Lung (tissue), 12 donors: Measurements from ENCODE around the gene KLHL29. TPM values are rescaled to one million over a fixed set of nuclear protein-coding genes. Genes with fewer than 3 reads are reported as not detected.

ENCODE experiments used
- ATAC-seq: fragments of 200-7000 bp; cut with Tn5 transposase; one replicate; pipeline ENCODE4 v1.9.1; 2020; ENCODE audit warnings: moderate number of reproducible peaks; ENCODE audit not compliant: insufficient read depth, low FRiP score
- DNase-seq, 3 donors: peaks; one replicate each; pipeline ENCODE4 v3.0.0-alpha.2; 2013 to 2017
- H3K27ac ChIP-seq, 2 donors: one replicate each; pipeline ENCODE4 v1.5.1; 2013; ENCODE audit warnings: mild to moderate bottlenecking in 2 of 2, moderate library complexity in 2 of 2, control low read depth in 1 of 2, inconsistent platforms in 1 of 2, low read depth in 1 of 2, low read length in 1 of 2
- H3K27me3 ChIP-seq, 3 donors: one replicate each; pipeline ENCODE4 v1.5.1; 2013; ENCODE audit warnings: low read length in 2 of 3; ENCODE audit not compliant: control insufficient read depth in 3 of 3, insufficient read depth in 3 of 3
- H3K36me3 ChIP-seq, 4 donors: one replicate each; pipeline ENCODE4 v1.5.1; 2013; ENCODE audit warnings: low read length in 4 of 4, mild to moderate bottlenecking in 1 of 4, moderate library complexity in 1 of 4; ENCODE audit not compliant: control insufficient read depth in 4 of 4, insufficient read depth in 4 of 4
- H3K4me1 ChIP-seq, 5 donors: one replicate each; pipeline ENCODE4 v1.5.1; 2013; ENCODE audit warnings: low read length in 5 of 5, mild to moderate bottlenecking in 2 of 5, moderate library complexity in 1 of 5; ENCODE audit not compliant: control insufficient read depth in 5 of 5, insufficient read depth in 5 of 5
- H3K4me3 ChIP-seq: one replicate; pipeline ENCODE4 v1.5.1; 2013; ENCODE audit warnings: mild to moderate bottlenecking, control low read depth, moderate library complexity
- H3K9ac ChIP-seq, 2 donors: one replicate each; pipeline ENCODE4 v1.5.1; 2013; ENCODE audit warnings: low read length in 2 of 2, control low read depth in 1 of 2; ENCODE audit not compliant: insufficient read depth in 1 of 2
- H3K9me3 ChIP-seq, 4 donors: one replicate each; pipeline ENCODE4 v1.5.1; 2013; ENCODE audit warnings: low read length in 3 of 4, mild to moderate bottlenecking in 1 of 4, moderate library complexity in 1 of 4; ENCODE audit not compliant: control insufficient read depth in 4 of 4, insufficient read depth in 3 of 4
- WGBS, 2 donors: extraction: QIAGEN DNeasy Blood & Tissue Kit; methylation state at CpG; one replicate each; pipeline ENCODE4 v1.1.7; 2013; 5-methylcytosine and 5-hydroxymethylcytosine counted together
- polyA plus RNA-seq, 2 donors: library from polyadenylated mRNA; stranded (reverse); fragments of 200-250 nt; gene quantifications; one replicate each; pipeline ENCODE4 v1.2.1, GENCODE V29; 2013
- total RNA-seq, 2 donors: library from RNA; depleted of rRNA in 1 of 2; stranded (reverse); fragments of >200 nt in 1 of 2; gene quantifications; one replicate each; pipeline ENCODE4 v1.2.1, GENCODE V29; 2014 to 2021
- TF ChIP-seq, protein P1 (sequence below): IDR thresholded peaks from 2 replicates; pipeline ENCODE4 v1.5.1; 2012; ENCODE audit warnings: mild to moderate bottlenecking; ENCODE audit errors: control extremely low read depth, extremely low read depth
- donor health status: control.
- donor health status: control.
- donor health status: Bipolar disorder and iron deficiency.
- donor health status: healthy.
- donor health status: DM: yes; HTN: yes; CAD: no.

KLHL29 gene
- total and polyA plus RNA-seq, 4 donors: 2.7 to 16.2 (median 3.5) TPM

DNA sequence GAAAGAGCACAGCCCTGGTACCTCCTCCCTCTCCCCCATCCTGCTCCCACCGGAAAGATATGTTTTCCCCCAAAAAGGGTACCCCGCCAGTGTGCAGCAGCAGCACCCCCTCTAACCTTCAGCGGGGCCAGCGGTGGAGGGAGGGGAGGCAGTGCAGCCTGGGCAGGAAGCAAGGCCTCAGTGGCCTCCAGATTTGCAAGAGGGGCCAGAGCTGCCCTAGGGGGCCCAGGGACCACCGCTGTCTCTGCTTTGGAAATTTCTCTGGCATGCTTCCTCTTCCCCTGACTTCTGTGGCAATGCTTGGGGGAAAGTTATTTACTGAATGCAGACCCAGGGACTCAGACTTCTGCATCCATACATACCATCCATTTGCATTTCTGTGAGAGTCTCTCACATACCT lies 111.5 kb downstream of the KLHL29 start:
- DNase-seq (no peak), ATAC-seq (no peak)
- no peaks in the 10 kb centered on the region for H3K9me3 ChIP-seq
- TF ChIP-seq, protein P1, sequence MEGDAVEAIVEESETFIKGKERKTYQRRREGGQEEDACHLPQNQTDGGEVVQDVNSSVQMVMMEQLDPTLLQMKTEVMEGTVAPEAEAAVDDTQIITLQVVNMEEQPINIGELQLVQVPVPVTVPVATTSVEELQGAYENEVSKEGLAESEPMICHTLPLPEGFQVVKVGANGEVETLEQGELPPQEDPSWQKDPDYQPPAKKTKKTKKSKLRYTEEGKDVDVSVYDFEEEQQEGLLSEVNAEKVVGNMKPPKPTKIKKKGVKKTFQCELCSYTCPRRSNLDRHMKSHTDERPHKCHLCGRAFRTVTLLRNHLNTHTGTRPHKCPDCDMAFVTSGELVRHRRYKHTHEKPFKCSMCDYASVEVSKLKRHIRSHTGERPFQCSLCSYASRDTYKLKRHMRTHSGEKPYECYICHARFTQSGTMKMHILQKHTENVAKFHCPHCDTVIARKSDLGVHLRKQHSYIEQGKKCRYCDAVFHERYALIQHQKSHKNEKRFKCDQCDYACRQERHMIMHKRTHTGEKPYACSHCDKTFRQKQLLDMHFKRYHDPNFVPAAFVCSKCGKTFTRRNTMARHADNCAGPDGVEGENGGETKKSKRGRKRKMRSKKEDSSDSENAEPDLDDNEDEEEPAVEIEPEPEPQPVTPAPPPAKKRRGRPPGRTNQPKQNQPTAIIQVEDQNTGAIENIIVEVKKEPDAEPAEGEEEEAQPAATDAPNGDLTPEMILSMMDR: no peak
- no peaks in the 10 kb centered on the region for H3K27me3 ChIP-seq
- H3K27ac ChIP-seq: no peak overlapping the region
- H3K4me3 ChIP-seq: no peak overlapping the region
- H3K9ac ChIP-seq: no peak overlapping the region
- WGBS, 2 donors: 54 to 77% methylated on average over 5 of the region's 5 CpGs
- H3K36me3 ChIP-seq: no peaks in the 10 kb centered on the region
- H3K4me1 ChIP-seq: peaks cover 0 to 12% (median 0%) of the 10 kb centered on the region in 5 donors

DNA sequence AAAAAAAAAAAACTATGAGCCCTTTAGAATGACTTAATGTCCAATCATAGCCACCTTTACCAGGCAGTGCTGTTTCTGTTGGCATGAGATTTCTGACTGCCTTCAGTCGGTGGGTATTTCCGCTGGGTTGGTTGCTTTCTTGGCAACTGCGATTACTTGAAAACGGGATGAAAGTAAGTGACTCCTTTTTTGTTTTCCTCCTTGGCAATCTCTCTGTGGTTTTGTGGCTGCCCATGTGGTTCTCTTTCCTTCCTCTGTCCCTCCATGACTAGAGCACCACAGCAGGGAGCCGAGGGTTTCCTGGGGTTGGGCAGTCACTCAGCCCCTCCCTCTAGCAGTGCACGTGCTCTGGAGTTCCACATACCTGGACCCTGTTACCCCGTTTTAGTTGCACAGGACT lies 112.1 kb downstream of the KLHL29 start:
- Histone ChIP-seq H3K4me1 (peaks cover 0 to 12% (median 5%) of the 10 kb centered on the region in 5 donors), H3K9me3 (no peaks in the 10 kb centered on the region), H3K4me3 (no peak overlapping the region), H3K27ac (no peak overlapping the region), H3K27me3 (no peaks in the 10 kb centered on the region), H3K9ac (no peak overlapping the region), H3K36me3 (no peaks in the 10 kb centered on the region)
- DNase-seq (no peak), ATAC-seq (no peak)
- TF ChIP-seq, protein P1: no peak
- 24 to 45% methylated on average over 7 of the region's 7 CpGs for WGBS, 2 donors

DNA sequence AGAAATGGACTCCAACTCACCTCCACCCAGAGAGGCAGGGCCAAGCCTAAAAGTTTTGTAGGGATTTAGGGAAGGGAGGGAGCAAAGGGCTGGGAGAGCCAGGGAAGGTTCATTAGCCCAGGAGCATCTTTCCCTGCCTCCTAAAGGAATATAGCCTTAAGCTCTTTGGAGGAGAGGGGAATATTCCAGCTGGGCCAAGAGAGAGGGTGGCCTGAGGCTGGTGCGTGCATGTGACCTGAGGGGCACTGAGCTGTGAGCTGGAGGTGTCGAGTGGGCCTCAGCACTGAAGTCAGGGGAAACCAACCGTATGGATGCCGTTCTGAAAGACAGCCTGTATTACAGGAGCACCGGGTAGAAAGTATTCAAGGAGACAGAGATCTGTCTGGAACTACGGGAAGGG lies 112.6 kb downstream of the KLHL29 start:
- TF ChIP-seq, protein P1: no peak
- no peak for ATAC-seq

DNA sequence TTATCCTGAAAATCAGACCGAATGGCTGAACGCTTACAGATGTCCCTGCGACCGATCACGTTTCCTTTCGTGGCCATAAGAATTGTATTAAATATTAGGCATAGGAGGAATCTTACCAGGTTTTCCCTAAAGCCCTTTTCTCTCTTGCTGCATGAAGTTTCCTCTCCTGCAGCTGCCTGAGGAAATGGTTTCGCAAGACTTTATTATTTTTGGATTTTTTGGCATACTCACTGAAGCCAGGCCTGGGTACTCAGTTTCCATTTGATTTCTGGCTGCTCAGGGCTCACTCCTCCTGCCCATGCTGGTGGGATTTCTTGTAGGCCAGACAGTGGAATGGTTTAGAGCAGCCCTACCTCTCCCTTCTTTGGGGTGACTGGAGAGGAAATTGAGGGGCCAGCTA lies 114.0 kb downstream of the KLHL29 start:
- H3K4me1 ChIP-seq: peaks cover 0 to 22% (median 5%) of the 10 kb centered on the region in 5 donors
- ATAC-seq: no peak
- H3K9me3 ChIP-seq: no peaks in the 10 kb centered on the region
- H3K27ac ChIP-seq: no peak overlapping the region
- no peak overlapping the region for H3K4me3 ChIP-seq
- H3K27me3 ChIP-seq: no peaks in the 10 kb centered on the region
- TF ChIP-seq, protein P1: no peak
- 83 to 88% methylated on average over 7 of the region's 7 CpGs for whole genome bisulfite sequencing, 2 donors
- DNase-seq: peak in 2 of 3 donors; percentile 71 to 84
- H3K36me3 ChIP-seq: no peaks in the 10 kb centered on the region
- no peak overlapping the region for H3K9ac ChIP-seq

More for the DNA sequence above, 112.6 kb downstream of the KLHL29 start:
- Histone ChIP-seq H3K4me3 (no peak overlapping the region), H3K36me3 (no peaks in the 10 kb centered on the region), H3K9ac (no peak overlapping the region), H3K9me3 (no peaks in the 10 kb centered on the region), H3K27ac (no peak overlapping the region), H3K4me1 (peaks cover 0 to 12% (median 5%) of the 10 kb centered on the region in 5 donors), H3K27me3 (no peaks in the 10 kb centered on the region)
- 66 to 74% methylated on average over 6 of the region's 6 CpGs for WGBS, 2 donors
- no peak for DNase-seq
